WI38 (cell line): ENCODE data around the gene CNIH1.
"Not testable (repeated sequence)": the region's sequence is repeated elsewhere in the genome, so short reads cannot be mapped to it uniquely, and the experiment has no call there.

Experiments used
- H3K4me3 ChIP-seq: 2 replicates; pipeline ENCODE4 v1.5.1; 2011; ENCODE audit warnings: low read depth, mild to moderate bottlenecking, control low read depth, low read length
- CTCF ChIP-seq: IDR thresholded peaks from 2 replicates; pipeline ENCODE4 v1.5.1; 2012; ENCODE audit warnings: low read depth, mild to moderate bottlenecking, control low read depth, low read length

The CNIH1 gene

GRCh38 chr14:54451961-54452360 lies 10.8 kb upstream of the CNIH1 start:
- no peak for TF ChIP-seq CTCF
- no peak overlapping the region for H3K4me3 ChIP-seq

GRCh38 chr14:54451121-54451601 lies 10.0 kb upstream of the CNIH1 start:
- no peak for TF ChIP-seq CTCF

GRCh38 chr14:54450535-54450934 lies 9.4 kb upstream of the CNIH1 start:
- no peak for TF ChIP-seq CTCF
- H3K4me3 ChIP-seq, result no peak overlapping the region

More at GRCh38 chr14:54451121-54451601, 10.0 kb upstream of the CNIH1 start:
- H3K4me3 ChIP-seq, result no peak overlapping the region

GRCh38 chr14:54447231-54447692 lies 6.1 kb upstream of the CNIH1 start:
- H3K4me3 ChIP-seq, result no peak overlapping the region
- no peak for TF ChIP-seq CTCF

GRCh38 chr14:54446161-54446693 lies 5.1 kb upstream of the CNIH1 start:
- no peak for TF ChIP-seq CTCF
- H3K4me3 ChIP-seq, result no peak overlapping the region

- TF ChIP-seq CTCF, result no peak
- no peak overlapping the region for H3K4me3 ChIP-seq
Measured at GRCh38 chr14:54444681-54445080, 3.5 kb upstream of the CNIH1 start.

GRCh38 chr14:54443981-54444380 lies 2.8 kb upstream of the CNIH1 start:
- no peak overlapping the region for H3K4me3 ChIP-seq
- TF ChIP-seq CTCF, result no peak

GRCh38 chr14:54442961-54443360 lies 1.8 kb upstream of the CNIH1 start:
- H3K4me3 ChIP-seq, result not testable (repeated sequence)
